Fibroblast of pulmonary artery (primary cell): ENCODE measurements around the gene ACER3.

ENCODE experiments used
- DNase-seq: peaks from one replicate; pipeline ENCODE4 v3.0.0-alpha.2; 2010; ENCODE audit warnings: low read depth
- H3K4me3 ChIP-seq: replicated peaks from 2 replicates; pipeline ENCODE4 v1.5.1; 2011; ENCODE audit warnings: low read depth, mild to moderate bottlenecking, control low read depth, low read length, moderate library complexity
- CTCF ChIP-seq: IDR thresholded peaks from 2 replicates; pipeline ENCODE4 v1.5.1; 2011; ENCODE audit warnings: mild to moderate bottlenecking, control low read depth, low read length, inconsistent platforms; ENCODE audit errors: missing control alignments

ACER3 gene

GRCh38 chr11:76831686-76832310 is 28.9 kb upstream of the ACER3 start:
- H3K4me3 ChIP-seq = no peak overlapping the region
- no peak for DNase-seq
- no peak for TF ChIP-seq CTCF

GRCh38 chr11:76832361-76832760 is 28.4 kb upstream of the ACER3 start:
- no peak overlapping the region for H3K4me3 ChIP-seq
- no peak for TF ChIP-seq CTCF
- DNase-seq = no peak

GRCh38 chr11:76834151-76834550 is 26.6 kb upstream of the ACER3 start:
- no peak overlapping the region for H3K4me3 ChIP-seq
- DNase-seq = no peak
- TF ChIP-seq CTCF = no peak

GRCh38 chr11:76835036-76835435 is 25.7 kb upstream of the ACER3 start:
- DNase-seq = no peak
- no peak overlapping the region for H3K4me3 ChIP-seq
- no peak for TF ChIP-seq CTCF

- peak; percentile 82 for DNase-seq
- no peak overlapping the region for H3K4me3 ChIP-seq
- TF ChIP-seq CTCF = no peak
These were observed 24.6 kb upstream of the ACER3 start for GRCh38 chr11:76835928-76836612.

- H3K4me3 ChIP-seq = no peak overlapping the region
- TF ChIP-seq CTCF = peak; percentile 38
- no peak for DNase-seq
These were observed 24.0 kb upstream of the ACER3 start for GRCh38 chr11:76836613-76837291.
